Spleen (tissue), 11 donors: Measurements from ENCODE around the gene PRR7. TPM values are rescaled to one million over a fixed set of nuclear protein-coding genes. Genes with fewer than 3 reads are reported as not detected.

ENCODE experiments used
- DNase-seq: peaks from one replicate; pipeline ENCODE4 v3.0.0-alpha.2; 2020
- H3K27ac ChIP-seq, 8 donors: fragments of 200-600 bp; sonication (generic) in 7 of 8; 1 replicate in 4 of 8; 2 replicates in 4 of 8; pipeline versions ENCODE4 v1.5.0 to v1.8.0; 2016 to 2021; ENCODE audit warnings: inconsistent platforms in 4 of 8, mild to moderate bottlenecking in 4 of 8, moderate library complexity in 1 of 8
- H3K27me3 ChIP-seq, 7 donors: fragments of 200-600 bp; sonication (generic) in 6 of 7; replicated peaks in 1 of 7; 1 replicate in 4 of 7; 2 replicates in 3 of 7; pipeline versions ENCODE4 v1.5.0 to v1.8.0; 2016 to 2021; ENCODE audit warnings: inconsistent platforms in 3 of 7, mild to moderate bottlenecking in 1 of 7
- H3K36me3 ChIP-seq, 6 donors: fragments of 200-600 bp; sonication (generic) in 5 of 6; 1 replicate in 4 of 6; 2 replicates in 2 of 6; pipeline versions ENCODE4 v1.5.0 to v1.8.0; 2016 to 2021; ENCODE audit warnings: inconsistent platforms in 2 of 6
- H3K4me1 ChIP-seq, 6 donors: fragments of 200-600 bp; sonication (generic) in 5 of 6; 1 replicate in 3 of 6; 2 replicates in 3 of 6; pipeline versions ENCODE4 v1.5.0 to v1.8.0; 2016 to 2021; ENCODE audit warnings: inconsistent platforms in 3 of 6
- H3K4me3 ChIP-seq, 8 donors: fragments of 200-600 bp; sonication (generic) in 7 of 8; 1 replicate in 4 of 8; 2 replicates in 4 of 8; pipeline versions ENCODE4 v1.5.0 to v1.8.0; 2016 to 2021; ENCODE audit warnings: inconsistent platforms in 4 of 8, mild to moderate bottlenecking in 4 of 8, moderate library complexity in 2 of 8
- H3K9me3 ChIP-seq, 8 donors: fragments of 200-600 bp; sonication (generic) in 7 of 8; 1 replicate in 4 of 8; 2 replicates in 4 of 8; pipeline versions ENCODE4 v1.5.0 to v1.8.0; 2016 to 2021; ENCODE audit warnings: inconsistent platforms in 4 of 8
- POLR2A ChIP-seq, 3 donors: fragments of 450-650 bp; IDR thresholded peaks; one replicate each; pipeline ENCODE4 v1.5.1; 2017; ENCODE audit warnings: antibody characterized with exemption in 3 of 3, mild to moderate bottlenecking in 1 of 3
- POLR2AphosphoS5 ChIP-seq, 3 donors: sonication (generic); formaldehyde crosslinking; IDR thresholded peaks; one replicate each; pipeline ENCODE4 v1.5.1; 2017; ENCODE audit warnings: antibody characterized with exemption in 3 of 3
- WGBS, 5 donors: extraction: QIAGEN DNeasy Blood & Tissue Kit in 3 of 5; methylation state at CpG; one replicate each; pipeline versions ENCODE4 v1.1.5 to v1.1.7; 2013 to 2018; 5-methylcytosine and 5-hydroxymethylcytosine counted together
- intact Hi-C: fragments of 100-400 bp; cut with DNase I; formaldehyde crosslinking; loops from one replicate; pipeline ENCODE4 v1.15.0; 2023; ENCODE audit warnings: low total_unique reads
- polyA plus RNA-seq, 3 donors: library from polyadenylated mRNA; stranded (reverse); fragments of 200-250 nt; gene quantifications; one replicate each; pipeline ENCODE4 v1.2.1, GENCODE V29; 2013
- total RNA-seq, 7 donors: library from RNA; depleted of rRNA in 3 of 7; stranded (reverse); fragments of >200 nt in 3 of 7; fragmentation: NEBNext Ultra II Directional in 4 of 7; extraction: Animal tissue kit (Norgen Biotek cat#: 25700) in 4 of 7; gene quantifications; one replicate each; pipeline versions ENCODE4 v1.1.0 to v1.2.1, GENCODE V29; 2016 to 2021
- TF ChIP-seq, protein P1 (sequence below), 11 experiments: fragments of 200-600 bp in 7 of 11; fragments of 450-650 bp in 4 of 11; sonication (generic) in 4 of 11; IDR thresholded peaks in 8 of 11; conservative IDR thresholded peaks in 3 of 11; 1 replicate in 7 of 11; 2 replicates in 4 of 11; pipeline versions ENCODE4 v1.4.0 to v1.8.0; 2016 to 2021; ENCODE audit warnings: antibody characterized with exemption in 11 of 11, inconsistent platforms in 4 of 11, mild to moderate bottlenecking in 1 of 11
- donor health status: healthy with polysubstance abuse.
- donor health status: DM: no; HTN: no; CAD: no; lungs with moderate emphysema.
- donor health status: DM: no; HTN: no; CAD: no.
- donor health status: Bipolar disorder and iron deficiency.
- donor health status: healthy.
- donor health status: DM: no; HTN: no; CAD: no.
- donor health status: DM: yes; HTN: yes; CAD: no.

Gene PRR7
- total and polyA plus RNA-seq, 10 donors, result 1.7 to 5.7 (median 4.6) TPM; not detected in 1

DNA sequence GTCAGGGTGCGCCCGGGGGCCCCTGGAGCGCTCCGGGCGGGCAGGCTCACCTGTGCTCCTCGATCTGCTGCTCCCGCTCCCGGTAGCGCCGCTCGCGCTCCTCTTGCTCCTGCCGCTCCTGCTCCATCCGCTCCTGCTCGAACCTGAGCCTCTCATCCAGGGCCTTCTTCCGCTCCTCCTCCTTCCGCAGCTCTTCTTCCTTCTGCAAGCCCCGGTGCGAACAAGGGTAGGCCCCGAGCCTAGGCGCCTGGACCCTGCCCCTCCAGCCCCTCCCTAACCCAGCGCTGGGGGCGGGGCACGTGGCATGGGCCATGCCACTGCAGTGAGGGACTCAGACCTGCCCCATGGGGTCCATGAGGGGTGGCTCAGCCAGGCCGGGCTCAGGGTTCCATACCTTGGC, 20.2 kb downstream of the PRR7 start:
- no peak for TF ChIP-seq POLR2A (IDR thresholded peaks at IDR 0.05)
- TF ChIP-seq, protein P1, sequence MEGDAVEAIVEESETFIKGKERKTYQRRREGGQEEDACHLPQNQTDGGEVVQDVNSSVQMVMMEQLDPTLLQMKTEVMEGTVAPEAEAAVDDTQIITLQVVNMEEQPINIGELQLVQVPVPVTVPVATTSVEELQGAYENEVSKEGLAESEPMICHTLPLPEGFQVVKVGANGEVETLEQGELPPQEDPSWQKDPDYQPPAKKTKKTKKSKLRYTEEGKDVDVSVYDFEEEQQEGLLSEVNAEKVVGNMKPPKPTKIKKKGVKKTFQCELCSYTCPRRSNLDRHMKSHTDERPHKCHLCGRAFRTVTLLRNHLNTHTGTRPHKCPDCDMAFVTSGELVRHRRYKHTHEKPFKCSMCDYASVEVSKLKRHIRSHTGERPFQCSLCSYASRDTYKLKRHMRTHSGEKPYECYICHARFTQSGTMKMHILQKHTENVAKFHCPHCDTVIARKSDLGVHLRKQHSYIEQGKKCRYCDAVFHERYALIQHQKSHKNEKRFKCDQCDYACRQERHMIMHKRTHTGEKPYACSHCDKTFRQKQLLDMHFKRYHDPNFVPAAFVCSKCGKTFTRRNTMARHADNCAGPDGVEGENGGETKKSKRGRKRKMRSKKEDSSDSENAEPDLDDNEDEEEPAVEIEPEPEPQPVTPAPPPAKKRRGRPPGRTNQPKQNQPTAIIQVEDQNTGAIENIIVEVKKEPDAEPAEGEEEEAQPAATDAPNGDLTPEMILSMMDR (IDR thresholded peaks at IDR 0.05 in 8 of 11, conservative IDR thresholded peaks at IDR 0.05 in 3 of 11), result no peak
- no peak for TF ChIP-seq POLR2AphosphoS5 (IDR thresholded peaks at IDR 0.05)
- Histone ChIP-seq H3K4me1 (peaks cover under 1 to 46% (median 19%) of the 10 kb centered on the region in 6 donors), H3K9me3 (peaks cover 0 to 5% (median 0%) of the 10 kb centered on the region in 8 donors), H3K27me3 (peaks cover 0 to 4% (median 0%) of the 10 kb centered on the region in 7 donors), H3K36me3 (peaks cover 0 to 31% (median 8%) of the 10 kb centered on the region in 6 donors), H3K27ac (no peak overlapping the region), H3K4me3 (no peak overlapping the region)
- 92 to 96% (median 95%) methylated on average over 25 of the region's 25 CpGs for WGBS, 5 donors
- intact Hi-C loops, result no loop called here
- DNase-seq, result no peak

DNA sequence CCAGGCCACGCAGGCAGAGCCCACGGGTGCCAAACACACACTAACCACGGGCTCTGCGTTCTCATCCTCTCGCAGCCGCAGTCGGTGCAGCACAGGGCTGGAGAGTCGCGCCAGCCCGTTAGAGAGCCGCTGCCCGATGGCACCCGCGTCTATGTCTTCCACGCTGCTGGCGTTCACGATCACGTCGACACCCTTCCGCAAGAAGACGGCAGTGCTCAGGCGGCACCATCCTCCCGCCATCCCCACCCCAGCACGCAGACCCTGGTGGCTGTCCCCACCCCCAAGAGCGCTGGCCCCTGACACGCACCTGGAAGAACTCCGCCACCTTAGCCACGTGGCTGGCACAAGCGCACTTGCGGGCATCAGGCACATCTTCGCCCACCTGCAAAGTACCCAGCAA, 20.8 kb downstream of the PRR7 start:
- DNase-seq, result no peak
- Histone ChIP-seq H3K27ac (no peak overlapping the region), H3K36me3 (peaks cover 0 to 31% (median 8%) of the 10 kb centered on the region in 6 donors), H3K9me3 (peaks cover 0 to 5% (median 0%) of the 10 kb centered on the region in 8 donors), H3K27me3 (peaks cover 0 to 10% (median 5%) of the 10 kb centered on the region in 7 donors), H3K4me3 (no peak overlapping the region), H3K4me1 (peaks cover 2 to 46% (median 19%) of the 10 kb centered on the region in 6 donors)
- TF ChIP-seq, protein P1 (IDR thresholded peaks at IDR 0.05 in 8 of 11, conservative IDR thresholded peaks at IDR 0.05 in 3 of 11), result no peak
- no peak for TF ChIP-seq POLR2AphosphoS5 (IDR thresholded peaks at IDR 0.05)
- TF ChIP-seq POLR2A (IDR thresholded peaks at IDR 0.05), result no peak
- intact Hi-C loops, result no loop called here
- 94 to 96% (median 95%) methylated on average over 29 to 31 of the region's 31 CpGs for WGBS, 5 donors

DNA sequence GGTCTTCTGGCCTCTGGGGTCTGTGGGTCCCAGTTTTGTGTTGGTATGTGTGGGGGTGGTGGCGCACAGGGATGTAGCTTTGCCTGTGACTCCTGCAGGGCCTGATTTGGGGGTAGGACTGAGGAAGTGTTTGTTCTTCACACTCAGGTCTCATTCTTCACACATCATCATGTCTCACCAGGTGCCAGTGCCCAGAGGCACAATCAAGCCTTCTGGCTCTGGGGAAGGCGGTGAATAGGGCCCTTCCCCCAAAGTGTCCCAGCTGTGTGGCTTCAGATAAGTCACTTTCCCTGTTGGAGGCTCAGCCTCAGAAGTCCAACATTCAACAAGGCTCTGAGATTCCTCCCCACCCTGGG, 21.7 kb downstream of the PRR7 start:
- H3K9me3 ChIP-seq, result peaks cover 0 to 5% (median 0%) of the 10 kb centered on the region in 8 donors
- H3K27me3 ChIP-seq, result peaks cover 0 to 19% (median 10%) of the 10 kb centered on the region in 7 donors
- 89 to 100% (median 90%) methylated on average over 1 to 2 of the region's 2 CpGs for WGBS, 5 donors
- H3K27ac ChIP-seq, result no peak overlapping the region
- intact Hi-C loops, result no loop called here
- DNase-seq, result no peak
- H3K4me3 ChIP-seq, result no peak overlapping the region
- H3K4me1 ChIP-seq, result peaks cover 4 to 44% (median 19%) of the 10 kb centered on the region in 6 donors
- peaks cover 0 to 31% (median 8%) of the 10 kb centered on the region in 6 donors for H3K36me3 ChIP-seq
- TF ChIP-seq POLR2A (IDR thresholded peaks at IDR 0.05) (no peak), POLR2AphosphoS5 (IDR thresholded peaks at IDR 0.05) (no peak)
- TF ChIP-seq, protein P1 (IDR thresholded peaks at IDR 0.05 in 8 of 11, conservative IDR thresholded peaks at IDR 0.05 in 3 of 11), result no peak

DNA sequence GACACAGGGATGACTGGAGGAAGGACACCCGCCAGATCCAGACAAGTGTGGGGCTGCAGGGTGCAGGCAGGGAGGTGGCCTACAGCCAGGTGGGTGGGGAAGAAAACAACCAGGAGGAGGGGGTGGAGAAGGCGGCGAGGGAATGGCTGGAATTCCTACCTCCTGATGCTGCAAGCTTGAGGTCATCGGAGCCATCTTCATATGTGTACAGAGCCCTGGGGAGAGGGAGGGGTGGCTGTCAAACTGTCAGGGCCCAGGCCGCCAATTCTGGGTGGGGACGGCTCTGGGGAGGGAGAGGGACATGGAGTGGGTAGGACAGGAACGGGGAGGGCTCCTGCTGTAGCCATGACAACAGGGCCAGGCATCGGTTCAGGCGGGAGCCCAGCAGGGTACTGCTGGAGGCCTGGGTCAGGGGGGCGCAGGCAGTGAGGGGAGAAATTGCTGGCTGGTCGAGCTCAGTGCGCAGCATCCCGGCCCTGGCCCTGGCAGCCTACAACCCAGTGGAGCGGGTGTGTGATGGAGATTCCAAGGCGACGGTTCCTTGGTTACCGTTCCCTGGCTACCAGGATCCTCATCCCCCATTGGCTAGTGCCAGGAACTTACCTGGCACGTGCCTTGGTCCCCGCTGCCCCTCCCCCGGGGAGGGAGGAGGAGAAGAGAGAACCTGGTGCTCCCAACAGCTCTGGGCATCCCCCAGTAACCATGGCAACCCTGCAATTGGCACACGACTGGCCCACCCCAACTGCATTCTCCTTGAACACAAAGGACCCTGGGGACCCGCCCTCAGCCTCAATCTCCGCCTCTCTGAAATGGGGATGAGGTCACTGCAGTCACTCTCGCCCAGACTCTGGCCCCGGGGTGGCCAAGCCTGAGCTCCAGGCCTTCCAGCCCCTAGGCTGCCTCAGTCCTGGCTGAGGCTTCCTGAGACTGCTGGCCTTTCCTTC, 22.3 kb downstream of the PRR7 start:
- Histone ChIP-seq H3K4me1 (peaks cover 4 to 48% (median 21%) of the 10 kb centered on the region in 6 donors), H3K9me3 (peaks cover 0 to 5% (median 0%) of the 10 kb centered on the region in 8 donors), H3K4me3 (no peak overlapping the region), H3K36me3 (peaks cover 0 to 31% (median 8%) of the 10 kb centered on the region in 6 donors), H3K27me3 (peaks cover 0 to 23% (median 10%) of the 10 kb centered on the region in 7 donors), H3K27ac (no peak overlapping the region)
- intact Hi-C loops, result no loop called here
- TF ChIP-seq POLR2A (IDR thresholded peaks at IDR 0.05) (no peak), POLR2AphosphoS5 (IDR thresholded peaks at IDR 0.05) (no peak)
- TF ChIP-seq, protein P1 (IDR thresholded peaks at IDR 0.05 in 8 of 11, conservative IDR thresholded peaks at IDR 0.05 in 3 of 11), result no peak
- WGBS, 5 donors, result 78 to 87% (median 84%) methylated on average over 17 to 24 of the region's 25 CpGs
- no peak for DNase-seq
